ENCODE results near the gene TSEN2. TPM values are rescaled to one million over a fixed set of nuclear protein-coding genes. Genes with fewer than 3 reads are reported as not detected.

TSEN2 gene
- total RNA-seq, 6 donors from 2014 or later: 14.6 to 27.2 (median 20.1) TPM

DNA sequence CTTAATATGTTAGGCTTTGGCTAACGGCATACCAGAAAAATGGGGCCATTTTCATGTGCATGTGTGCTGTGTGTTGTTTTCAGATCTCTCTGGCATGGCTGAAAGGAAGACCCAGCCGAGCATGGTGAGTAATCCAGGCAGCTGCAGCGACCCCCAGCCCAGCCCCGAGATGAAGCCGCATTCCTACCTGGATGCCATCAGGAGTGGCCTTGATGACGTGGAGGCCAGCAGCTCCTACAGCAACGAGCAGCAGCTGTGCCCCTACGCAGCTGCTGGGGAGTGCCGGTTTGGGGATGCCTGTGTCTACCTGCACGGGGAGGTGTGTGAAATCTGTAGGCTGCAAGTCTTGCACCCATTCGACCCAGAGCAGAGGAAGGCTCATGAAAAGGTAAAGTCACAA, 87.7 kb downstream of the TSEN2 start:
- 93 to 96% methylated on average over 9 to 11 of the region's 11 CpGs for WGBS, 2 donors
- Histone ChIP-seq H3K36me3 (peaks cover 54 to 84% (median 70%) of the 10 kb centered on the region in 4 donors), H3K4me3 (no peak overlapping the region), H3K27ac (no peak overlapping the region), H3K9me3 (no peaks in the 10 kb centered on the region), H3K4me1 (peaks cover 0 to 4% (median 2%) of the 10 kb centered on the region in 4 donors), H3K27me3 (no peaks in the 10 kb centered on the region)
- TF ChIP-seq POLR2AphosphoS5 (IDR thresholded peaks at IDR 0.05) (no peak), POLR2A (IDR thresholded peaks at IDR 0.05) (no peak), EP300 (IDR thresholded peaks at IDR 0.05) (no peak)
- DNase-seq (peak in 1 of 2 donors; percentile 50), ATAC-seq (ENCODE audit: low FRiP score in 2 of 2) (no peak)

DNA sequence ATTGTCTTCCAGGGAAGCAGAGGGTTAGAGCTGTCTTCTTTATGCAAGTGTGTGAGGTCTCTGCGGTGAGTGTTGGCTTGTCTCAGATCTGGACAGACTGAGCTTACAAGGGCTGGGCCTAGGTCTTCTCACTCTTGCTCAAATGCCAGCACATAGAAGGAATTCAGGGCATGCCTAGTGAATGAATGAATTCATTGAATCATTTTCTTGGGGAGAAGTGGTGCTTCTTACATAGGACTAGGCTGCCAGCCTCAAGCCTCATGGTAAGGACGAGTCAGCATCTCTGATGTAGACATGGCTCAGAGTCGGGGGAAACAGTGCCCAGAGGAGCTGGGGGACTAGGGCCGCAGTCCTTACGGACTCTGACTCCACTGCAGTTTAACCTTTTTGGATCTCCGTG, 89.9 kb downstream of the TSEN2 start:
- peaks cover 0 to 4% (median 2%) of the 10 kb centered on the region in 4 donors for H3K4me1 ChIP-seq
- H3K9me3 ChIP-seq: no peaks in the 10 kb centered on the region
- H3K36me3 ChIP-seq: peaks cover 54 to 100% (median 83%) of the 10 kb centered on the region in 4 donors
- no peaks in the 10 kb centered on the region for H3K27me3 ChIP-seq
- no peak overlapping the region for H3K4me3 ChIP-seq
- no peak overlapping the region for H3K27ac ChIP-seq
- no peak for ATAC-seq (ENCODE audit: low FRiP score in 2 of 2)
- DNase-seq: no peak
- TF ChIP-seq, protein P1, sequence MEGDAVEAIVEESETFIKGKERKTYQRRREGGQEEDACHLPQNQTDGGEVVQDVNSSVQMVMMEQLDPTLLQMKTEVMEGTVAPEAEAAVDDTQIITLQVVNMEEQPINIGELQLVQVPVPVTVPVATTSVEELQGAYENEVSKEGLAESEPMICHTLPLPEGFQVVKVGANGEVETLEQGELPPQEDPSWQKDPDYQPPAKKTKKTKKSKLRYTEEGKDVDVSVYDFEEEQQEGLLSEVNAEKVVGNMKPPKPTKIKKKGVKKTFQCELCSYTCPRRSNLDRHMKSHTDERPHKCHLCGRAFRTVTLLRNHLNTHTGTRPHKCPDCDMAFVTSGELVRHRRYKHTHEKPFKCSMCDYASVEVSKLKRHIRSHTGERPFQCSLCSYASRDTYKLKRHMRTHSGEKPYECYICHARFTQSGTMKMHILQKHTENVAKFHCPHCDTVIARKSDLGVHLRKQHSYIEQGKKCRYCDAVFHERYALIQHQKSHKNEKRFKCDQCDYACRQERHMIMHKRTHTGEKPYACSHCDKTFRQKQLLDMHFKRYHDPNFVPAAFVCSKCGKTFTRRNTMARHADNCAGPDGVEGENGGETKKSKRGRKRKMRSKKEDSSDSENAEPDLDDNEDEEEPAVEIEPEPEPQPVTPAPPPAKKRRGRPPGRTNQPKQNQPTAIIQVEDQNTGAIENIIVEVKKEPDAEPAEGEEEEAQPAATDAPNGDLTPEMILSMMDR (IDR thresholded peaks at IDR 0.05): no peak
- TF ChIP-seq EP300 (IDR thresholded peaks at IDR 0.05): no peak
- no peak for TF ChIP-seq POLR2AphosphoS5 (IDR thresholded peaks at IDR 0.05)
- no peak for TF ChIP-seq POLR2A (IDR thresholded peaks at IDR 0.05)
- WGBS, 2 donors: 97 to 98% methylated on average over 5 to 6 of the region's 6 CpGs

DNA sequence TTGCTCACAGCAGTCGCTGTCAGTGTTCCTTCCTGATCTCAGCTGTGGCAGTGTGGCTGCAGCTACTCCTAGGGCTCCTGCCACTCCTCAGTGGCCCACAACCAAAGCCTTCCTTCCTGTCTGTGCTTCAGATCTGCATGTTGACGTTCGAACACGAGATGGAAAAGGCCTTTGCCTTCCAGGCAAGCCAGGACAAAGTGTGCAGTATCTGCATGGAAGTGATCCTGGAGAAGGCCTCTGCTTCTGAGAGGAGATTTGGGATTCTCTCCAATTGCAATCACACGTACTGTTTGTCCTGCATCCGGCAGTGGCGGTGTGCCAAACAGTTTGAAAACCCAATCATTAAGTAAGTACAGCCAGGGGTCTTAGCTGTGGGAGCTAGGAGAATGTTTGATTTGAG, 90.4 kb downstream of the TSEN2 start:
- DNase-seq: no peak
- no peak for TF ChIP-seq EP300 (IDR thresholded peaks at IDR 0.05)
- no peak for TF ChIP-seq POLR2AphosphoS5 (IDR thresholded peaks at IDR 0.05)
- TF ChIP-seq, protein P1 (IDR thresholded peaks at IDR 0.05): no peak
- no peak for TF ChIP-seq POLR2A (IDR thresholded peaks at IDR 0.05)
- peaks cover 0 to 8% (median 3%) of the 10 kb centered on the region in 4 donors for H3K4me1 ChIP-seq
- H3K9me3 ChIP-seq: no peaks in the 10 kb centered on the region
- ATAC-seq (ENCODE audit: low FRiP score in 2 of 2): no peak
- H3K36me3 ChIP-seq: peaks cover 53 to 100% (median 80%) of the 10 kb centered on the region in 4 donors
- H3K27ac ChIP-seq: no peak overlapping the region
- H3K27me3 ChIP-seq: no peaks in the 10 kb centered on the region
- 56 to 61% methylated on average over 6 to 7 of the region's 7 CpGs for WGBS, 2 donors
- H3K4me3 ChIP-seq: no peak overlapping the region

DNA sequence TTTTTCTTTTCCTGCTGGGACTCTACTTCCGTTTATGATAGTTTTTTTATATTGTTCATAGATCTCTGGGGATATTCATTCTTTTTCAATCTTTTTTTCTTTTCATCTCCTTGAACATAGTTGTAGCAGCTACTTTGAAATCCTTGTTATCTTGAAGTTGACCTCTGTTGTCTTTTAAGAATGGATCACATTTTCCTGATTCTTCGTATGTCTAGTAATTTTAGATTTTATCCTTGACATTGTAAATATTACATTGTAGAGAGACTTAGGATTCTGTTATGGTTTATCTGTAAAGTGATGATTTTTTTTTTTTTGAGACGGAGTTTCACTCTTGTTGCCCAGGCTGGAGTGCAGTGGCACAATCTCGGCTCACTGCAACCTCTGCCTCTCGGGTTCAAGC, 93.1 kb downstream of the TSEN2 start:
- no peak for DNase-seq
- no peak overlapping the region for H3K4me3 ChIP-seq
- peaks cover 0 to 10% (median 6%) of the 10 kb centered on the region in 4 donors for H3K4me1 ChIP-seq
- H3K9me3 ChIP-seq: no peaks in the 10 kb centered on the region
- WGBS, 2 donors: 79 to 94% methylated on average over 5 of the region's 5 CpGs
- TF ChIP-seq POLR2AphosphoS5 (IDR thresholded peaks at IDR 0.05) (no peak), EP300 (IDR thresholded peaks at IDR 0.05) (no peak)
- peaks cover 40 to 100% (median 74%) of the 10 kb centered on the region in 4 donors for H3K36me3 ChIP-seq
- H3K27me3 ChIP-seq: no peaks in the 10 kb centered on the region
- ATAC-seq (ENCODE audit: low FRiP score in 2 of 2): no peak
- no peak overlapping the region for H3K27ac ChIP-seq

DNA sequence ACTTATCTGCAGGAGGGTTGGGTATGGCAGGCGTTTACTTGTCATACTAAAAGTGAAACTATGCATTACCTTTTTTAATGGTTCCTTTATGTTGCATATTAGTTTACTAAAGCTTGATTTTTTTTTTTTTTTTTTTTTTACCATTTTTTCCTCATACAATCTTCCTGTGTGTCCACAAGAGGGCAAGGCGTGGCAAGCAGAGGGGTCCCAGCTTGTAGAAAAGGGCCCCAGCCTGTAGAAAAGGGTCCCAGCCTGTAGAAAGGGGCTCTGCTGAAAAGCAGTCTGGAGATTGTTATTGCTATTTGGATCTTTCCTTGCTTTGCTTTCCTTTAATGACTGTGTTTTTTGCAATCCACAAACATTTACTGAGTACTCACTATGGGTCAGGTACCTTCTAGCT, 94.5 kb downstream of the TSEN2 start:
- H3K27me3 ChIP-seq: no peaks in the 10 kb centered on the region
- H3K9me3 ChIP-seq: no peaks in the 10 kb centered on the region
- H3K4me3 ChIP-seq: no peak overlapping the region
- no peak for DNase-seq
- WGBS, 2 donors: 81 to 88% methylated on average over 2 of the region's 2 CpGs
- ATAC-seq (ENCODE audit: low FRiP score in 2 of 2): no peak
- TF ChIP-seq, protein P1 (IDR thresholded peaks at IDR 0.05): no peak
- no peak for TF ChIP-seq EP300 (IDR thresholded peaks at IDR 0.05)
- TF ChIP-seq POLR2A (IDR thresholded peaks at IDR 0.05): no peak
- no peak for TF ChIP-seq POLR2AphosphoS5 (IDR thresholded peaks at IDR 0.05)
- no peak overlapping the region for H3K27ac ChIP-seq
- H3K4me1 ChIP-seq: peaks cover 0 to 10% (median 6%) of the 10 kb centered on the region in 4 donors
- H3K36me3 ChIP-seq: peaks cover 38 to 100% (median 72%) of the 10 kb centered on the region in 4 donors

DNA sequence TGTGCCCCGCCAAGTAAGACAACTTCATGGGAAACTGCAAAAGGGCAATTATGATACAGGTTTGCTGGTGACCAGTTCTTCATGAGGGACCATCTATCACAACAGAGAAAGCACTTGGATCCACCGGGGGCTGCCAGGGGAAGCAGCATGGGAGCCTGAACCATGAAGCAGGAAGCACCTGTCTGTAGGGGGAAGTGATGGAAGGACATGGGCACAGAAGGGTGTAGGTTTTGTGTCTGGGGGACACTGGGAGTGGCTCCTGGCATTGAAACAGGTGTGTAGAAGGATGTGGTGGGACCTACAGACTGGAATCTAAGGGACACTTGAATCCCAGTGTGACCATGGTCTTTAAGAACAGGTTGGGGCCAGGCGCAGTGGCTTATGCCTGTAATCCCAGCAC, 95.2 kb downstream of the TSEN2 start:
- peaks cover 38 to 100% (median 72%) of the 10 kb centered on the region in 4 donors for H3K36me3 ChIP-seq
- H3K4me3 ChIP-seq: no peak overlapping the region
- no peaks in the 10 kb centered on the region for H3K9me3 ChIP-seq
- DNase-seq: no peak
- TF ChIP-seq, protein P1 (IDR thresholded peaks at IDR 0.05): no peak
- no peak for TF ChIP-seq EP300 (IDR thresholded peaks at IDR 0.05)
- TF ChIP-seq POLR2AphosphoS5 (IDR thresholded peaks at IDR 0.05): no peak
- TF ChIP-seq POLR2A (IDR thresholded peaks at IDR 0.05): no peak
- ATAC-seq (ENCODE audit: low FRiP score in 2 of 2): peak in 1 of 2 donors; percentile 4
- peak overlapping the region in 2 of 4 donors; percentile 13 to 57 for H3K27ac ChIP-seq
- H3K27me3 ChIP-seq: no peaks in the 10 kb centered on the region
- 71 to 83% methylated on average over 3 of the region's 3 CpGs for WGBS, 2 donors
- H3K4me1 ChIP-seq: peaks cover 0 to 9% (median 5%) of the 10 kb centered on the region in 4 donors
